NCI-H2081 (cell line): ENCODE results near the gene PARP4.
A peak's percentile ranks its signal among the peaks of the same experiment; 100 is the strongest.
"Not testable (repeated sequence)": the region's sequence is repeated elsewhere in the genome, so short reads cannot be mapped to it uniquely, and the experiment has no call there.

Experiments
- DNase-seq, 2 experiments: peaks; one replicate each; lab custom pipeline; 2025; lab: John Stamatoyannopoulos, UW

Gene PARP4

GRCh38 chr13:24444851-24445250 is 67.7 kb downstream of the PARP4 start:
- DNase-seq = not testable (repeated sequence)

DNA sequence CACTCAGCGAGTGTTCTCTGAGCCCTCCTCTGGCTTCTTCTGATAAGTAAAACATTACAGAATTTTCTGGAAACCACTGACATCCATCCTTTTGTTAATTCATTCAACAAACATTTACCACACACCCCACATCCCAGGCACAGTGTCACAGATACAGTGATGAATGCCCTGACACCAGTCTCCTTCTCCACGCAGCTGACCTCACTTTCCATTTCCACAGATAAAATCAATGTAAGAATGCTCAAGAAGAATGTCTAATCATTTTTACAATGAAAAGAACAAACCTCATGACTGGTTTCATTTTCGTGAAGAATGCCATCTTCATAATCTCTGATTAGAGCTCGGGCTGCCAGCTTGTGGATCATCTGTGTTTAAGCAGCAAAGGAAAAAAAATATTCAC is 69.2 kb downstream of the PARP4 start:
- no peak for DNase-seq

- not testable (repeated sequence) for DNase-seq
These were observed 86.5 kb downstream of the PARP4 start for GRCh38 chr13:24426045-24426444.

DNA sequence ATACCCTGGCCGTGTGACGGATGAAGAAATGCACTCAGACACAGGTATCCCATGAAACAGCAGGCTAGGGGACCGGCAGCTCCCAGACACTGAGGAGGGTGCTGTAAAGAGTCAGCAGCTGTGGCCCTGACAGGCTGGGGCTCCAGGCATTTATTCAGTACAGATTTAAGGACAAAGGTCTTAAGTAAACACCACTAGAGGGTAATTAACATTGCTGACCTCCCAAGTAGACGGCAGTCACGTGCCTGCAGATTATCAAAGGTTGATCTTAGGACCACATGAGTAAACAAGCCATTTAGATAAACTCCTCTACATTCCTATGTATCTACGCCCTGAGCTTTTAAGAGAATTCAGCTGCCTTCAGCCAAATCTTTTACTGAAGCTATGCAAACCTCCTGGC is 92.9 kb downstream of the PARP4 start:
- DNase-seq = not testable (repeated sequence)

DNA sequence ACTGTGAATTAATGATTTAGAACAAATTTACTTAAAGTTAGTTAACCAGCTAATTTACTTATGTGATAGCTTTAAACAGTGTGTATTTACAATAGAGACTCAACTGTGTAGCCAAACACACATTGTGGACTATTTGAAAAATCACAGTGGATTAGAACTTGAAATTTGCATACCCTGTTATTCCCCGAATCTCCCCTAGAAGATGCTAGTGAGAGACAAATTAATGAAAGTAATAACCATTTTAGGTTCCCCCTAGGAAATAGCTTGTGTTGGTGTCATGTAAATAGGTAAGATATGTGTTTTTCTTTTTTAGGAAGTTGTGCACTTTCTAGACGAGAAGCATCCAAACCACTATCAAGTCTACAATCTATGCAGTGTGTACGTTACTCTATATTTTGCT is 104.7 kb downstream of the PARP4 start:
- DNase-seq = no peak

DNA sequence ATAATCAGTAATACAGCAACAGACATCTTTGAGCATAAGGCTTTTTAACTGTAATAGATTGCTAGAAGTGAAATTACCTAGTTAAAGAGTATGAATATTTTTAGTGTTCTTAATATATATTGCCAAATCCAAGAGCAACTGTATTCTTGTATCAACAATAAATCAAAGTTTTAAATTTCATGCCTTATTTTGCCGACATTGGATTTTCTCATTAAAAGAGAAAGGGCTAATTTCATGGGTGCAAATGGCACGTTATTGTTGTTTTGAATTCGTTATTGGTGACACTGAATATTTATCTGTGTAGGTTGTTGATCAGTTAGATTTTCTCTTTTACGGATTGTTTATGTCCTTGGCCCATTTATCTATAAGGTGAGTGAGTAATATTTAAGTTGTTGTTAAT is 106.1 kb downstream of the PARP4 start:
- no peak for DNase-seq

- DNase-seq = no peak
These were observed 115.8 kb downstream of the PARP4 start for GRCh38 chr13:24396821-24397220.

DNA sequence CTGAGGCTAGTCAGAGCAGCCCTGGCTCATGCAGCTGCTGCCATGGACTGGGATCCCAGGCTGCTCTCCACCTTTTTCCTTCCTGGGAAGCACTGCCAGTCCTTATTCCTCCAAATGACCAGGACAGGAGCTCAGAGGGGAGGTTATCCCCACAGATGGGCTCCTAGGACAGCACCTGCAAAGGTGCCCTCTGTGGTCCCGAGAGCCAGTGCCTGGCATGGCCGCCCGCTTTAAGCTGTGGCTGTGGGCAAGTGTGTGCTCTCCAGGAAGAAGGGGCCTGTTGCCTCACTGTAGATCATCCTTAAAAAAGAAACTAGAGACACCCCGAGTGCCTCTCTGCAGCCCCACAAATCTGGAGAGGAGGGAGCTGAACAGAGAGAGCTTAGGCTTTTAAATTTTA is 119.6 kb downstream of the PARP4 start:
- DNase-seq = no peak

DNA sequence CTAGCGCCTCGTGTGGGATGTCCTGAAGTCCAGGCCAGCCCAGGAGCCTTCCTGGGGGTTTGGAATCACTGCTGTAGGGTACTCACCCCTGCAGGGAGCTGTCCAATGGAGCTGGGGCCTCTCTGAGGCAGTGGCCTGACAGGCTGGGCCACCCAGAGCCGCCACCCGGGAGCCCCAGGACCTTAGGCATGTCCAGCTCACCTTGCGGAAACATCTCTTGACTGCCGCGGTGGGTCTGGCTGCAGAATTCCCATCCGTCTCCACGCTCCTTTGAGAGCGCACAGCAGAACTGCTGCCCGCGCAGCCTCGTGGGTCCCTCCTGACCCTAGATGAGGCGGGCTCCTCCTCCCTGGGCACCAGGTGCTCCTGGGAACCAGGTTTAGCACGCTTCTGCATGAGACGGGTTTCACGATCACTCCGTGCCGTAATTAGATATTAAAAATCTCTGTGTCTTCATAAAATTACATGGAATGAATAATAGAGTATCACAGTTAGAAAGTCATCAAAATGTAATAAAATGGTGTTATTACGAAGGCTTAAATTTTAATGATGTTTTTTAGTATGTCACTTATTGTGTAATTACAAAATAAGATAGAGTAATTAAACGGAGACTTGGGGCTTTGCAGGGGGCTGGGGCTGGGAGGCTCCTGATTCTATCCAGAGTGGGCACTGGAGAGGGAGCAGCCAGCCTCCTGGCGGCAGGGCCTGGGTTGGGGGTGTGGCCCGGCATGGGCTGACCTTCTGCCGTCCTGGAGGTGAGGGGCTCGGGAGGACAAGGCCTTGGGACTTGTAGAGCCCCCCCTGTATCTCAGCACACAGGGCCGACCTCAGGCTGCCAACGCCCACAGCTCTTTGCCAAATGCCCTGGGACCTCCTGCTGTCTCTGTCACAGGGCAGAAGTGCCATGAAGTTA is 120.6 kb downstream of the PARP4 start:
- not testable (repeated sequence) for DNase-seq

- DNase-seq = not testable (repeated sequence)
These were observed 121.8 kb downstream of the PARP4 start for GRCh38 chr13:24390795-24391194.

GRCh38 chr13:24389506-24389905 is 123.1 kb downstream of the PARP4 start:
- DNase-seq = no peak

DNA sequence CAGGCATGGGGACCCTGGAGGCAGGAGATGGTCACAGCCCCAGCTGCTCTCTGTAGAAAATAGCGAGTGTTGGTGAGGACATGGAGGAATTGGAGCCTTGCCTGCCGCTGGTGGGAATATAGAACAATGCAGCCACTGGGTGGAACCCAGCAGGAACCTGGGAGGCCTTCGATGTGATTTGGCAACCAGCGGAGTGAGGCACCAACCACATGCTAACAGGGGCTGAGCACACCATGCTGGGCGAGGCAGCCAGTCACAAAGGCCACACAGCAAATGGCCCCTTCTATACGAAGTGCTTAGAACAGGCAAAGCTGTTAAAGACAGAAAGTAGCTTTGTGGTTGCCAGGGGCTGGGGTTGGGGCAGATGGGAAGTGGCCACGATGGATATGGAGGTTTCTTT is 123.8 kb downstream of the PARP4 start:
- peak in 1 of 2 experiments; percentile 0 for DNase-seq

DNA sequence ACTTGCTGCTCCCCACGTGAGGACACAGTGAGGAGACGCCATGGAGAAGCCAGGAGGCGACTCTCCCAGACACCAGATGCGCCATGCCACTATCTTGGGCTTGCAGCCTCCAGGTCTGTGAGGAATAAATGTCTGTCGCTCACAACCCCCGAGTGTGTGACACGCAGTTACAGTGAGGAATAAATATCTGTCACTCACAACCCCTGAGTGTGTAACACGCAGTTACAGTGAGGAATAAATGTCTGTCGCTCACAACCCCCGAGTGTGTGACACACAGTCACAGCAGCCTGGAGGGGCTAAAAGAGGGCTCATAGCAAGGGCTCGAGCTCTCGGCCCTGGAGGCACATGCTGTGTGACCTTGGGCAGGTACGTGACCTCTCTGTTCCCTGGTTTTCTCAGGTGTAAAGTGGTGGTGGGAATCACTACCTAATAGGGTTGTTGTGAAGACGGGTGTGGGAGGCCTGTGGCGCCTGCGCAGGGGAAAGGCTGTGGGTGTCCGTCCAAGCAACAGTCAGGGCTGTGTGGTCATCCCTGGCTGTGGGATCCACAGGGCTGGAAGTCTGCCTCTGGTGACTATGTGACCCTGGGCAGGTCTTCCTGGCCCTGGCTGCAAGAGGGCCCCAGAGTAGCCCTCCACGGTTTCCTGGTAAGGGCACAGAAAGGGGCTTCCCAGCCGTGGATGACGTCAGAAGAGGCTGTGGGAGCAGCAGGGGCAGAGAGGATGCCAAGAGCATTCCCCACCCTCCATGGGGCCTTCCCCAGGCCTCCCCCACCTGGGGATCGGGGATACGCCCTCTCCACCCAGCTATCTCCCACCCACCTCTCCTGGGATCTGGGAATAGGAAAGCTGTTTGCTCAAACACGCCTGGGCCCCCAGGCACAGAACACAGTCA is 125.5 kb downstream of the PARP4 start:
- DNase-seq = no peak

GRCh38 chr13:24385902-24386301 is 126.7 kb downstream of the PARP4 start:
- DNase-seq = no peak

- DNase-seq = not testable (repeated sequence)
These were observed 127.6 kb downstream of the PARP4 start for GRCh38 chr13:24384946-24385345.

DNA sequence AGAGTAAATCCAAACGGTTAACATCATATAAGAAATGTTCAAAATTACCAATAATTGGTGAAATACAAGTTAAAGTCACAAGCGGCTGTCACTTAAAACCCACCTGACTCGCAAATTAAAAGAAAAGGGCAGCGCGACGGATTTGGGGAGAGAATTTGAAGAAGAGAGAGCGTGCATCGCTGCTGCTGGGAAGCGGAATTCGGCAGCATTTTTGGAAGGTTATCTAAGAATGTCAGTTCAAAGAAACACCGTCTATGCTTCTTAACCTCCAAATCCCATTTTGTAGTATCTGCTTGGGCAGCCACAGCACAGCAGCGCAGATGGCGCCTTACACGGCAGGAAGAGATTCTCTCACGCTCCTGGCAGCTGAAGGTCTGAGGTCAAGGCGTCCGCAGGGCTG is 128.5 kb downstream of the PARP4 start:
- DNase-seq = not testable (repeated sequence)

DNA sequence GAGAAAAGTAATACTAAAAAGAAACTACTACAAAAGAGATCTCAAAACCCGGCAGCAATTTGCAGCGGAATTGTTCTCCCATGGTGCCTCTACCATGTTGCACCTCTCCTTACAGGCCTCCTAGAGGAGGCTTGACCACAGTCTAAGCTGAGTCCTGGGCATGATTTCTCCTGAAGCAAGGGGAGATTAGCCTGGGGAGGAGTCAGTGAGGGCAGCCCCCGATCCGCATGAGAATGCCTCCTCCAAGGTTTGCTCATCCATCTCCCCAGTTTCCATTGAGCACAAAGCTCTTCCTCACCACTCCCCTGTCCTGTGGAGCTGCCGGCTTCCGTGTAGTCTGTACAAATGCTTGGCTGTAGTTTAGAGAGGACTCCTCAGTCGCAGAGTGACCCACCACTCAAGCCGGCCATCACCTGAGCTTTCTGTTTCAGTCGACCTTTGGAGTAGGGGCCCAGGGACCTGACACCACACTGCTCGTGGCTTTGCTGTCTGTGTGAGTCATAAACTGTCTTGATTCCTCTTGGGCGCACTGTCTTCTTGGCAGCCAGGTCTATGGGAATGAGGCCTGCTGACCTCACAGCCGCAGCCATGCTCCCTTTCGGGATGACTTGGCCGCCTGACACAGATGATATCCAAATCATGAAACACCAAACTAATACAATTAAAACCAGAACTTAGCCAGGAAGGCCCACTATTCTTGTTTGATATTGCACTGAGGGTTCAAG is 130.9 kb downstream of the PARP4 start:
- DNase-seq = no peak

DNA sequence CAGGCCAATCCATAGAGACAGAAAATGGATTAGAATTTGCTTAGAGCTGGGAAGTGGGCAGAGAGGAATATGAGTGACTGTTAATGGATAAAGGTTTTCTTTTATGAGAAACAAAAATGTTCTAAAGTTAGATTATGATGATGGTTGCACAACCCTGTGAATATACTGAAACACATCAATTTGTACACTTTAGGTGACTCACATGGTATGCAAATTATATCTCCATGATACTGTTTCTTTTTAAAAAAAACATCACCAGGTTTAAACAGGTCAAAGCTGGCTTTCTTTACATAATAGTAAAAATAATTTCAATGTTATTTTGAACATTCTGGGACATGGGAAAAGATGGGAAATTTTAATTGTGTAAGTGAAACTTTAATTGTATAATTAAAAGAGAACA is 131.7 kb downstream of the PARP4 start:
- DNase-seq = not testable (repeated sequence)

- not testable (repeated sequence) for DNase-seq
These were observed 132.4 kb downstream of the PARP4 start for GRCh38 chr13:24380227-24380626.

GRCh38 chr13:24371273-24371672 is 141.3 kb downstream of the PARP4 start:
- DNase-seq = not testable (repeated sequence)
